K562 (cell line): ENCODE results near the gene YTHDC2. TPM values are rescaled to one million over a fixed set of nuclear protein-coding genes. Genes with fewer than 3 reads are reported as not detected.

Experiments
- ARID3A ChIP-seq: IDR thresholded peaks from 2 replicates; pipeline ENCODE4 v1.6.1; 2012; ENCODE audit warnings: low read depth, low read length, improper control_type of control experiment, borderline replicate concordance
- ATF6 ChIP-seq: sonication (generic); formaldehyde crosslinking; IDR thresholded peaks from 2 replicates; pipeline ENCODE4 v1.4.0; 2020; ENCODE audit warnings: mild to moderate bottlenecking, missing genetic modification reagents
- BCOR ChIP-seq: fragments of 450-650 bp; IDR thresholded peaks from 2 replicates; pipeline ENCODE4 v1.6.1; 2016
- CBX3 ChIP-seq, 2 experiments: IDR thresholded peaks; 1 replicate in 1 of 2; 2 replicates in 1 of 2; pipeline ENCODE4 v1.6.1; 2012; ENCODE audit warnings: inconsistent platforms in 2 of 2, low read length in 2 of 2, borderline replicate concordance in 1 of 2, control low read depth in 1 of 2
- CCAR2 ChIP-seq: fragments of 200-400 bp; formaldehyde crosslinking; IDR thresholded peaks from 2 replicates; pipeline ENCODE4 v1.6.1; 2017; ENCODE audit warnings: mild to moderate bottlenecking, low read depth, low read length
- E2F3 ChIP-seq: fragments of 250-450 bp; sonication (Bioruptor Pico); IDR thresholded peaks from 2 replicates; pipeline ENCODE4 v1.4.0; 2020; ENCODE audit warnings: mild to moderate bottlenecking
- ESRRB ChIP-seq: fragments of 250-450 bp; sonication (Bioruptor Pico); IDR thresholded peaks from 2 replicates; pipeline ENCODE4 v1.5.0; 2020; ENCODE audit warnings: mild to moderate bottlenecking, moderate library complexity, borderline replicate concordance
- EZH2 ChIP-seq: IDR thresholded peaks from 2 replicates; pipeline ENCODE4 v1.6.1; 2012; ENCODE audit warnings: low read depth, mild to moderate bottlenecking, inconsistent platforms, low read length, borderline replicate concordance
- FOXP4 ChIP-seq: sonication (generic); formaldehyde crosslinking; IDR thresholded peaks from 2 replicates; pipeline ENCODE4 v1.8.0; 2022; ENCODE audit warnings: mild to moderate bottlenecking, missing genetic modification reagents, borderline replicate concordance
- HDAC1 ChIP-seq, 2 experiments: fragments of 450-650 bp; IDR thresholded peaks; 2 replicates each; pipeline ENCODE4 v1.6.1; 2016 to 2017; ENCODE audit warnings: inconsistent platforms in 1 of 2, mild to moderate bottlenecking in 1 of 2, moderate library complexity in 1 of 2
- HEY1 ChIP-seq: fragments of 250-450 bp; sonication (Bioruptor Pico); IDR thresholded peaks from 2 replicates; pipeline ENCODE4 v1.5.0; 2020; ENCODE audit warnings: mild to moderate bottlenecking, moderate library complexity, borderline replicate concordance
- MECOM ChIP-seq: fragments of 250-450 bp; sonication (Bioruptor Pico); IDR thresholded peaks from 2 replicates; pipeline ENCODE4 v1.8.0; 2022; ENCODE audit warnings: inconsistent platforms
- MEIS2 ChIP-seq: fragments of 450-650 bp; IDR thresholded peaks from 2 replicates; pipeline ENCODE4 v1.6.1; 2014; ENCODE audit warnings: mild to moderate bottlenecking; ENCODE audit not compliant: partially characterized antibody
- MITF ChIP-seq: IDR thresholded peaks from 2 replicates; pipeline ENCODE4 v1.6.1; 2014; ENCODE audit warnings: antibody characterized with exemption
- MXI1 ChIP-seq: IDR thresholded peaks from 2 replicates; pipeline ENCODE4 v1.6.1; 2011; ENCODE audit warnings: low read depth, mild to moderate bottlenecking, improper control_type of control experiment, low read length
- NBN ChIP-seq: fragments of 450-650 bp; IDR thresholded peaks from 2 replicates; pipeline ENCODE4 v1.6.1; 2016; ENCODE audit warnings: low read depth, mild to moderate bottlenecking
- SMAD4 ChIP-seq: fragments of 250-450 bp; sonication (Bioruptor Pico); conservative IDR thresholded peaks from 2 replicates; pipeline ENCODE4 v1.8.0; 2021; ENCODE audit warnings: inconsistent platforms, mild to moderate bottlenecking, moderate library complexity
- SMARCB1 ChIP-seq: IDR thresholded peaks from 2 replicates; pipeline ENCODE4 v1.6.1; 2011; ENCODE audit warnings: improper control_type of control experiment, low read depth; ENCODE audit not compliant: insufficient read length
- ZNF121 ChIP-seq: sonication (generic); formaldehyde crosslinking; conservative IDR thresholded peaks from 2 replicates; pipeline ENCODE4 v1.8.0; 2022; ENCODE audit warnings: missing genetic modification reagents
- ZNF146 ChIP-seq: IDR thresholded peaks from one replicate; pipeline ENCODE4 v1.6.1; 2018; ENCODE audit warnings: missing compliant biosample characterization; ENCODE audit not compliant: unreplicated experiment
- ZNF696 ChIP-seq: fragments of 250-450 bp; sonication (Bioruptor Pico); conservative IDR thresholded peaks from 2 replicates; pipeline ENCODE4 v1.4.0; 2020; ENCODE audit warnings: mild to moderate bottlenecking, moderate library complexity
- ZNF766 ChIP-seq: fragments of 200-800 bp; sonication (Bioruptor generic); conservative IDR thresholded peaks from 2 replicates; pipeline ENCODE4 v1.6.1; 2016; ENCODE audit warnings: missing genetic modification characterization, missing compliant biosample characterization
- ZNF830 ChIP-seq: fragments of 250-450 bp; sonication (Bioruptor Pico); IDR thresholded peaks from 2 replicates; pipeline ENCODE4 v1.5.0; 2021; ENCODE audit warnings: mild to moderate bottlenecking
- polyA plus RNA-seq, 8 experiments: library from polyadenylated mRNA; depleted of rRNA in 4 of 8; stranded (reverse) in 5 of 8; unstranded in 3 of 8; fragments of >200 nt; fragmentation: Nextera tagmentation in 2 of 8; fragmentation: Illumina TruSeq in 1 of 8; extraction: Ambion mirVana in 2 of 8; extraction: Trizol in 1 of 8; gene quantifications; 2 replicates each; pipeline versions ENCODE4 v1.2.1 to v1.2.3, GENCODE V29; 2011 to 2014; ENCODE audit warnings: inconsistent platforms in 1 of 8, missing spikeins in 1 of 8
- total RNA-seq, 7 experiments: library from RNA; depleted of rRNA in 6 of 7; stranded (reverse); fragments of >200 nt in 6 of 7; fragmentation: Illumina TruSeq in 2 of 7; extraction: Trizol in 2 of 7; gene quantifications; 2 replicates each; pipeline versions ENCODE4 v1.2.1 to v1.2.3, GENCODE V29; 2011 to 2021; ENCODE audit warnings: low replicate concordance in 1 of 7

Gene YTHDC2
- total and polyA plus RNA-seq, 9 of the 15 experiments (the other 6 are each of a cell fraction or from before 2014, with no cell fraction given) = 2.7 to 21.6 (median 15.9) TPM

- no peak for TF ChIP-seq NBN
- TF ChIP-seq CBX3 (IDR thresholded peaks at IDR 0.05; ENCODE audit: borderline replicate concordance in 1 of 2, low read length in 2 of 2) = no peak
- no peak for TF ChIP-seq HEY1 (CRISPR knock-in tag)
- no peak for TF ChIP-seq ZNF830 (CRISPR knock-in tag)
- 0 out of 2 replicates have a peak, but pooled peaks have one; percentile 19 for TF ChIP-seq BCOR
- TF ChIP-seq FOXP4 = no peak
- no peak for TF ChIP-seq MECOM (CRISPR knock-in tag)
- TF ChIP-seq MITF = no peak
- TF ChIP-seq MEIS2 = peak; percentile 88
- no peak for TF ChIP-seq MXI1
- no peak for TF ChIP-seq ZNF121 (CRISPR knock-in tag)
- no peak for TF ChIP-seq EZH2
- no peak for TF ChIP-seq E2F3
- TF ChIP-seq ZNF766 (CRISPR knock-in tag) = no peak
- TF ChIP-seq ESRRB (CRISPR knock-in tag) = no peak
- TF ChIP-seq SMARCB1 = no peak
- TF ChIP-seq SMAD4 (CRISPR knock-in tag) = peak; percentile 62; the same call in 1 of the 2 replicates
- peak in 1 of 2 experiments; percentile 67; a peak in 1 of 4 replicates for TF ChIP-seq HDAC1 (IDR thresholded peaks at IDR 0.05)
- TF ChIP-seq ATF6 (CRISPR knock-in tag) = no peak
- no peak for TF ChIP-seq ZNF146
- TF ChIP-seq ARID3A = no peak
- TF ChIP-seq CCAR2 = no peak
- no peak for TF ChIP-seq ZNF696 (CRISPR knock-in tag)
Observed at GRCh38 chr5:113474100-113474728, 39.3 kb upstream of the YTHDC2 start (continued).
